GM23338 (cell line): ENCODE measurements around the gene FAM118B.

ENCODE experiments used
- CTCF ChIP-seq, 2 experiments: fragments of 200-600 bp in 1 of 2; sonication (generic) in 1 of 2; conservative IDR thresholded peaks; 2 replicates each; pipeline versions ENCODE4 v1.5.1 to v1.6.1; 2016 to 2017; ENCODE audit warnings: antibody characterized with exemption in 2 of 2, low read depth in 2 of 2, mild to moderate bottlenecking in 2 of 2, moderate library complexity in 1 of 2
- EZH2phosphoT487 ChIP-seq: fragments of 200-600 bp; sonication (generic); IDR thresholded peaks from one replicate; pipeline ENCODE4 v1.8.1; 2018; ENCODE audit warnings: antibody characterized with exemption; ENCODE audit not compliant: unreplicated experiment
- NANOG ChIP-seq: IDR thresholded peaks from 2 replicates; pipeline ENCODE4 v1.6.1; 2016; ENCODE audit warnings: antibody characterized with exemption, borderline replicate concordance
- REST ChIP-seq: IDR thresholded peaks from one replicate; pipeline ENCODE4 v1.6.1; 2018; ENCODE audit warnings: antibody characterized with exemption; ENCODE audit not compliant: unreplicated experiment

- TF ChIP-seq CTCF (conservative IDR thresholded peaks at IDR 0.05; ENCODE audit: low read depth in 2 of 2) (no peak), NANOG (no peak), REST (no peak), EZH2phosphoT487 (no peak)
Measured at GRCh38 chr11:126279191-126279590, 67.6 kb downstream of the FAM118B start.
